Measurements from ENCODE around the gene GRAP2. TPM values are rescaled to one million over a fixed set of nuclear protein-coding genes. Genes with fewer than 3 reads are reported as not detected.

GRAP2 gene
- polyA plus RNA-seq, 1 of the 3 experiments (the other 2 are of a cell fraction), result 0.13 TPM

DNA sequence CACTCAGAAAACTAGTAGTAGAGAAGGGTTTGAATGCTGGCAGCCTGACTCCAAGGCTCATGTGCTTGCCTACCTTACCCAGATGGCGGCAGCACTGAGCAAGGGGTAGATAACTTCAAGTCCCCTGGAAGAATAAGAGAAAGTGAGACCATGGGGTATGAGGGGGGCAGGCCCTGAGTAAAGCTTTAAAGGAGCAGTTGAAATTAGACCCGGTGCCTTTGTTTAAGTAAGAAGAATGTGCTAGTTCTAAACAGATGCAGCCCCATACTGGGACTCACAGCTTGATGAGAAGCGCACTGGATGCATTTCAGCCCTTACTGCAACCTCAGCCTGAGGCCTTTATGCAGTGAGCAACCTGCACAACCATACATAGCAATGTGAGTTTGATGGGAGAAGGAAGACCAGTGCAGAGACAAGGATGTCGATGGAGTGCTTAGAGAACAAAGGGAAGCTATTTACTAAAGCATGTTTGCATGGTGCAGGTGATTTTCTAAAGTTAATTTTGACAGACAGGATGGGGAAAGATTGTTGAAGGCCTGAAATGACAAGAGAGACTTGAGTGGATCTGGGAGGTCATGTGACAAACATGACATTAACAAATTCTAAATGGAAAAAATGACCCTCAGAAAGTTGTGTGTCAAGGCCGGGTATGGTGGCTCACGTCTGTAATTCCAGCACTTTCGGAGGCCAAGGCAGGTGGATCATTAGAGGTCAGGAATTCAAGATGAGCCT lies 32.2 kb downstream of the GRAP2 start:
- TF ChIP-seq, protein P1, sequence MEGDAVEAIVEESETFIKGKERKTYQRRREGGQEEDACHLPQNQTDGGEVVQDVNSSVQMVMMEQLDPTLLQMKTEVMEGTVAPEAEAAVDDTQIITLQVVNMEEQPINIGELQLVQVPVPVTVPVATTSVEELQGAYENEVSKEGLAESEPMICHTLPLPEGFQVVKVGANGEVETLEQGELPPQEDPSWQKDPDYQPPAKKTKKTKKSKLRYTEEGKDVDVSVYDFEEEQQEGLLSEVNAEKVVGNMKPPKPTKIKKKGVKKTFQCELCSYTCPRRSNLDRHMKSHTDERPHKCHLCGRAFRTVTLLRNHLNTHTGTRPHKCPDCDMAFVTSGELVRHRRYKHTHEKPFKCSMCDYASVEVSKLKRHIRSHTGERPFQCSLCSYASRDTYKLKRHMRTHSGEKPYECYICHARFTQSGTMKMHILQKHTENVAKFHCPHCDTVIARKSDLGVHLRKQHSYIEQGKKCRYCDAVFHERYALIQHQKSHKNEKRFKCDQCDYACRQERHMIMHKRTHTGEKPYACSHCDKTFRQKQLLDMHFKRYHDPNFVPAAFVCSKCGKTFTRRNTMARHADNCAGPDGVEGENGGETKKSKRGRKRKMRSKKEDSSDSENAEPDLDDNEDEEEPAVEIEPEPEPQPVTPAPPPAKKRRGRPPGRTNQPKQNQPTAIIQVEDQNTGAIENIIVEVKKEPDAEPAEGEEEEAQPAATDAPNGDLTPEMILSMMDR (IDR thresholded peaks at IDR 0.05), result peak; percentile 44
- TF ChIP-seq RAD21 (IDR thresholded peaks at IDR 0.05; ENCODE audit: low read length) (0 out of 2 replicates have a peak, but pooled peaks have one; percentile 5), SMC3 (IDR thresholded peaks at IDR 0.05; ENCODE audit: low read depth, low read length) (peak; percentile 6; the same call in 1 of the 2 replicates)
- TF ChIP-seq, protein P2, sequence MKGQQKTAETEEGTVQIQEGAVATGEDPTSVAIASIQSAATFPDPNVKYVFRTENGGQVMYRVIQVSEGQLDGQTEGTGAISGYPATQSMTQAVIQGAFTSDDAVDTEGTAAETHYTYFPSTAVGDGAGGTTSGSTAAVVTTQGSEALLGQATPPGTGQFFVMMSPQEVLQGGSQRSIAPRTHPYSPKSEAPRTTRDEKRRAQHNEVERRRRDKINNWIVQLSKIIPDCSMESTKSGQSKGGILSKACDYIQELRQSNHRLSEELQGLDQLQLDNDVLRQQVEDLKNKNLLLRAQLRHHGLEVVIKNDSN (IDR thresholded peaks at IDR 0.05; ENCODE audit: borderline replicate concordance, low read depth), result no peak
- H3K27me3 ChIP-seq (ENCODE audit: insufficient read depth), result no peaks in the 10 kb centered on the region
- no peak overlapping the region for H2AFZ ChIP-seq (ENCODE audit: low read depth)
- no peaks in the 10 kb centered on the region for H4K20me1 ChIP-seq (ENCODE audit: insufficient read depth)
- 82% methylated on average over 5 of the region's 7 CpGs for WGBS (ENCODE audit: low lambda C conversion rate)
- H3K36me3 ChIP-seq (replicated peaks in 1 of 2; ENCODE audit: control insufficient read depth in 1 of 2, insufficient read depth in 2 of 2, low read length in 1 of 2), result no peaks in the 10 kb centered on the region
- no peaks in the 10 kb centered on the region for H3K4me1 ChIP-seq (ENCODE audit: control insufficient read depth in 1 of 2, insufficient read depth in 2 of 2, low read depth in 1 of 2, low read length in 1 of 2)
- no peaks in the 10 kb centered on the region for H3K79me2 ChIP-seq (ENCODE audit: insufficient read depth)
- no peaks in the 10 kb centered on the region for H3K9me3 ChIP-seq
- DNase-seq, result no peak
- H3K4me2 ChIP-seq, result no peak overlapping the region
- no peaks in the 10 kb centered on the region for H3K9me2 ChIP-seq
- H3K27ac ChIP-seq (ENCODE audit: low read depth in 2 of 2, low read length in 1 of 2), result no peak overlapping the region
- no peak overlapping the region for H3K9ac ChIP-seq
- H3F3A ChIP-seq (replicated peaks; ENCODE audit: insufficient read depth), result no peaks in the 10 kb centered on the region
- CTCF ChIA-PET, result interaction anchor here (0.7 kb wide), 1 partner anchor 92 kb away, joined by 4 read pairs; no protein-coding TSS in a partner anchor
- POLR2A ChIA-PET, result no interaction called here
- H3K4me3 ChIP-seq (ENCODE audit: low read depth in 2 of 2, low read length in 1 of 2), result no peak overlapping the region

DNA sequence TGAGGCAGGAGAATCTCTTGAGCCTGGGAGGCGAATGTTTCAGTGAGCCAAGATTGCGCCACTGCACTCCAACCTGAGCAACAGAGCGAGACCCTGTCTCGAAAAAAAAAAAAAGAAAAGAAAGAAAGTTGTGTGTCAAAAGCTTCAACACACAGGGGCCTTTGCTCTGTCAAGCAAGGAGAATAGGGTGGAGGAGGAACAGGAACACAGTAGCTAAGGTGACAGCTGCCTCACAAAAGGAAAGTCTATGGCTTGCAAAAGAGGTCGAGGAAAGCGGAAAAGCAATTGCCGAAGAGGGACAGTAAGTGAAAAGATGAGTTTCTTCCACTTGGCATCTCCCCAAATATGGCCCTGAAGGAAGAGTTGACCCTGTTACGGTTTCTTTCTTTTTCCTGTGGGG lies 32.9 kb downstream of the GRAP2 start:
- TF ChIP-seq EZH2phosphoT487 (IDR thresholded peaks at IDR 0.05; ENCODE audit: borderline replicate concordance, low read depth) (no peak), JUND (IDR thresholded peaks at IDR 0.05) (no peak), CHD2 (IDR thresholded peaks at IDR 0.05; ENCODE audit: low read length, partially characterized antibody) (no peak), SMC3 (IDR thresholded peaks at IDR 0.05; ENCODE audit: low read depth, low read length) (no peak), FOSL2 (IDR thresholded peaks at IDR 0.05; ENCODE audit: borderline replicate concordance, low read depth) (no peak)
- H3K9me2 ChIP-seq, result no peaks in the 10 kb centered on the region
- no peaks in the 10 kb centered on the region for H4K20me1 ChIP-seq (ENCODE audit: insufficient read depth)
- H3K79me2 ChIP-seq (ENCODE audit: insufficient read depth), result no peaks in the 10 kb centered on the region
- no peaks in the 10 kb centered on the region for H3K9me3 ChIP-seq
- H3K4me3 ChIP-seq (ENCODE audit: low read depth in 2 of 2, low read length in 1 of 2), result no peak overlapping the region
- no peaks in the 10 kb centered on the region for H3K4me1 ChIP-seq (ENCODE audit: control insufficient read depth in 1 of 2, insufficient read depth in 2 of 2, low read depth in 1 of 2, low read length in 1 of 2)
- ChIA-PET POLR2A (no interaction called here), CTCF (no interaction called here)
- H3K36me3 ChIP-seq (replicated peaks in 1 of 2; ENCODE audit: control insufficient read depth in 1 of 2, insufficient read depth in 2 of 2, low read length in 1 of 2), result no peaks in the 10 kb centered on the region
- H3K27ac ChIP-seq (ENCODE audit: low read depth in 2 of 2, low read length in 1 of 2), result no peak overlapping the region
- no peaks in the 10 kb centered on the region for H3K27me3 ChIP-seq (ENCODE audit: insufficient read depth)
- no peak overlapping the region for H2AFZ ChIP-seq (ENCODE audit: low read depth)
- H3K4me2 ChIP-seq, result no peak overlapping the region
- no peak for DNase-seq
- 72% methylated on average over 8 of the region's 8 CpGs for WGBS (ENCODE audit: low lambda C conversion rate)
- no peaks in the 10 kb centered on the region for H3F3A ChIP-seq (replicated peaks; ENCODE audit: insufficient read depth)
- H3K9ac ChIP-seq, result no peak overlapping the region
